Mammary microvascular endothelial cell (primary cell): ENCODE results near the gene ASXL1. TPM values are rescaled to one million over a fixed set of nuclear protein-coding genes. Genes with fewer than 3 reads are reported as not detected.

Source experiments
- total RNA-seq: library from RNA; depleted of rRNA; stranded (reverse); fragments of >200 nt; gene quantifications from 2 replicates; pipeline ENCODE4 v1.2.3, GENCODE V29; 2015

Gene ASXL1
- 18.4 and 22.6 TPM in 2 replicates for total RNA-seq

GRCh38 chr20:32357869-32358631 lies at the start of gene ASXL1:
Gene ASXL1 (plus strand): TSS chr20:32358331. CDS start chr20:32358776, 445 bp downstream.

Other genes starting within 250 kb of the ASXL1 start
- gene TM9SF4, start 248.6 kb upstream of the ASXL1 start, total RNA-seq = 29.7 and 31.0 TPM in 2 replicates
- gene PLAGL2, start 150.6 kb upstream of the ASXL1 start, total RNA-seq = 3.5 and 4.1 TPM in 2 replicates
- gene POFUT1, start 150.5 kb upstream of the ASXL1 start, total RNA-seq = 36.3 and 36.8 TPM in 2 replicates
- 15.6 and 15.7 TPM in 2 replicates for gene KIF3B, start 80.7 kb upstream of the ASXL1 start, total RNA-seq
- gene NOL4L, start 227.0 kb downstream of the ASXL1 start, total RNA-seq = 20.3 and 21.6 TPM in 2 replicates